ENCODE results near the gene VIPR2.
"Not testable (repeated sequence)": the region's sequence is repeated elsewhere in the genome, so short reads cannot be mapped to it uniquely, and the experiment has no call there.

VIPR2 gene

DNA sequence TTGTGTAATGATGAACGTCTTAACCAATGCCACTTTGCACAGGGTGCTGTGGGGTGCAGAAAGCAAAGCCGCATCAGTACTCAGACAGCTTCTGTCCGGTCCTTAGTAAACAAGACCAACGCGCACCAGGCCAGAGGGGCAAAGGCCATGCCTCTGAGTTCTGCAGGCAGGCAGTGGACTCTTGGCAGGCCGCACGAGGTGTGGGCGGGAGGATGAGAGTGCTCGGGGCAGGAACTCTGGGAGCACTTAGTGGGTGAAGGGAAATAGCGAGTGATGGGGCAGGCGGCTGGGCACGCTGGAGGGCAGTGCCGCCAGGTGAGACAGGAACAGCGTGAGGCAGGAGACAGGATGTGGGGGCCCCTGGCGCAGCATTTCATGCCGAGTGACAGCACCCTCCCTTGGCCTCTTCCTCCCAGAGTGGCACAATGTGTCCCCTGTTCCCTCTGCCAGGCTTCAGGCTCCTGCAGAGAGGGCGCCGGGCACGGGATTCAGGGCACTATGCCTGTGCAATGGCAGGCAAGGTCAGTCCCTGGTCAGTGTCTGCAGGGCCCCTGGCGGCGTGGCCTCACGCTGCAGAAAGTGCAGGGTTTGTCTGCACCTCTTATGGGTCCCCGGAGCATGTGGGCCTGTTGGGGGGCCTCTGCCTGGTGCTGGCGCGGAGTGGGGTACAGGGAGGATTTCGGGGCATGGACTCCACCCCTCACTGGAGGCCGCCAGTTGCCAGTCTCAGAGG lies 60.4 kb downstream of the VIPR2 start:
- no peak for DNase-seq

DNA sequence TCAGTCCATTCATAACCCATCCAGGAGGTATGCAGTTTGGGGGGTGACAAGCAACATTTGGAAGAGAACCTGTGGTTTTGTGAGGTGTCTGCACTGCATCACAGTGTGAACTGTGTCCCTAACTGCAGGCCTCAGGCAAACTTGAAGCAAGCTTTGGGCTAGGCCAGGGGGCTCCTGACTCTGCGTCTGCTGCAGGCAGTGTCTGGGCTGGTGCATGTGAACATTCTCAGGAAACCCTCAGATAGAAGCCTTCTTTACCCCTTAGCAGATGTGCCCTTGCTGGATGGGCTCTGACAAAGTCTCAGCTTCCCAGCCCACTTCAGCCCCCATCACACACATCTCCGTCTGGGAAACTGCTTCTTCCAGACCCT lies 61.0 kb downstream of the VIPR2 start:
- DNase-seq = no peak

DNA sequence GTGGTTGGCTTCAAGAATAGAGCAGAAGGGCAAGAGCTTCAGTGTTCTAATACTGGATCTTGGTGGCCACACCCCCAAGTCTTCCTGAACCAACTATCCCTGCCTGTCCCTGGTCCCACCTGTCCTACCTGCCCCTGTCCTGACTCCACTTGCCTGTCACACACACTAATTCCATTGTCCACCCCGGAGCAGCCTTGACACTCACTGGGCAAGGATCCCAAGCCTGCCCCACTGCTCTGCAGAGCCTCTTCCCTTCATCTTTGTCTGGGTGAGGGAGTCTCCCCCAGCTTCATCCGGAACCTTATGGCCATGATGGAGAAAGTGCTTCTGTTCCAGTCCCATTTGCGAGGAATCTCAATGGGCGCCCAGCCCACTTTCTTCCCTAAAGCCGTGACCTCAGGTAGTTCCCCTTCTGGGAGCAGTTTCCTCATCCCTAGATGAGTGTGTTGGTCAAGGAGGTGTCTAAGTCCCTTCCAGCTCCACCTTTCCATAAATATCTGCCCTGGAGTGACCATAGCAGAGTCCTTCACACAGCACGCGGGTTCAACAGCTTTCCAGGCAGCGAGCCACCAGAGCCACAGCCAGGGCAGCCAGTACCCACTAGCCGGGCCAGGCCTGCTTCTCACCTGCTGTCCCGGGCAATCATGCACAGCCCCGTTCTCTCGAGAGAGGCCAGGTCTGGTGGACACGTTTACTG lies 61.5 kb downstream of the VIPR2 start:
- no peak for DNase-seq

DNA sequence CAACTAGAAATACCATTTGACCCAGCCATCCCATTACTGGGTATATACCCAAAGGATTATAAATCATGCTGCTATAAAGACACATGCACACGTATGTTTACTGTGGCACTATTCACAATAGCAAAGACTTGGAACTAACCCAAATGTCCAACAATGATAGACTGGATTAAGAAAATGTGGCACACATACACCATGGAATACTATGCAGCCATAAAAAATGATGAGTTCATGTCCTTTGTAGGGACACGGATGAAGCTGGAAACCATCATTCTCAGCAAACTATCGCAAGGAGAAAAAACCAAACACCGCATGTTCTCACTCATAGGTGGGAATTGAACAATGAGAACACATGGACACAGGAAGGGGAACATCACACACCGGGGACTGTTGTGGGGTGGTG lies 62.6 kb downstream of the VIPR2 start:
- DNase-seq = not testable (repeated sequence)

DNA sequence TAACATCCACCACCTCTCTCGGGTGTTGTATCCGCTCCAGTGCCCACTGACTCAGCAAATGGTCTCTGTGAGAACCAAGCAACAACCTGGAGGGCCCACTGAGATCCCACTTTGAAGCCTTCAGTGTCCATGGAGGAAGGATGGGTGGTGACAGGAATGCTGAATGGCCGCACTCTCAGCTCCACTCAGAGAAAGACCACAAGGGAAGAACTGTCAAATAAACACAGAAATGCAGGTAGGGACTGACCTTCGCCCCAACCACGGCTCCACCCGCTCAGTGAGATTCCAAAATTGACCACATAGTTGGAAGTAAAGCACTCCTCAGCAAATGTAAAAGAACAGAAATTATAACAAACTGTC lies 65.8 kb downstream of the VIPR2 start:
- no peak for DNase-seq

DNA sequence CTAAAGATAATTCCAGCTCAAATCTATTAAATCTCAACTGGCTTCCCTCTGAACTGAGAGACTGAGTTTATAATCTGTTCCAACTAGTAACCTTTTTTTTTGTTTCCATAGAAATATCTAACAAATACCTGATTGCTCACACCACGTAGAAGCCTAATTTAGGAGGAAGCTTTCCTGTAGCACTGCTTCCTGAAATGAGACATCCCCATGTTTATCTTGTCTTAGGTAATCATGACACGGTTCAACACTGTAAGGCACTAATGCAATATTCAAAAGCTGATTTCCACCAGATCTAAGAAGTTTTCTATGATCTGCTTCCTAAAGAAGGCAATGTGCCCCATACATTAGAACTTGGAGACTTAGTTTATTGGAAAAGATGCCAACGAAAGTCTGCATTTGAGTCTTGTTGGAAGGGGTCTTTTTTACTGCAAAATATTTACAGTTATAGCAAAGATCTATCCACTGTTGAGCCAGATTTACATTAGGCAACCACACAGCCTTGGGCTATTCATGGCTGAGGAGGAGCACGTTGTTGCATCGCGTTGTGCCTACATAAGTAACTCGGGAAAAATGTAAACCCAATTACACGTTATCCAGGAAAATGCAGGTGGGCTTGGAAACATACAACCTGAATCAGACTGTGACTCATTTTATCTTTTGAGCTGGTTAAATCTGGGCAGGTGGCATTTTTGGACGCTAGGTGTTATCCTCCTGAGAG lies 66.3 kb downstream of the VIPR2 start:
- DNase-seq = no peak

DNA sequence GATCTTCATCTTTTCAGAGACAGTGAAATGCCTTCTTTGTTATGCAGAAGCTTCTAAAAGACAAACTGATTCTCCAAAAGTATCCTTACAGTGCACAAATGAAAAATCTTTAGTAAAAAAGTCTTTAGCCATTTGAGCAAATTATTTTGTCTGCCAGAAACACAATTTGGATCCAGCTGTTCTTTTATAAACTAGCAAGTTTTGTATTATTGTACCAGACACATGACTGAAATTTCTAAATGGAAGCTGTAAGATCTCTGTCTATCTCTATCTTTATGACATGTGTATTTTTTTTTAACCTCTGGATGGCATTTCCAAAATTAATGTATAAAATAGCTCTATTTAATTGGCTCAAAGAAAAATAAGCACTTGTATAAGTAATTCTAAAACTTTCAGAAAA lies 68.3 kb downstream of the VIPR2 start:
- DNase-seq = no peak

DNA sequence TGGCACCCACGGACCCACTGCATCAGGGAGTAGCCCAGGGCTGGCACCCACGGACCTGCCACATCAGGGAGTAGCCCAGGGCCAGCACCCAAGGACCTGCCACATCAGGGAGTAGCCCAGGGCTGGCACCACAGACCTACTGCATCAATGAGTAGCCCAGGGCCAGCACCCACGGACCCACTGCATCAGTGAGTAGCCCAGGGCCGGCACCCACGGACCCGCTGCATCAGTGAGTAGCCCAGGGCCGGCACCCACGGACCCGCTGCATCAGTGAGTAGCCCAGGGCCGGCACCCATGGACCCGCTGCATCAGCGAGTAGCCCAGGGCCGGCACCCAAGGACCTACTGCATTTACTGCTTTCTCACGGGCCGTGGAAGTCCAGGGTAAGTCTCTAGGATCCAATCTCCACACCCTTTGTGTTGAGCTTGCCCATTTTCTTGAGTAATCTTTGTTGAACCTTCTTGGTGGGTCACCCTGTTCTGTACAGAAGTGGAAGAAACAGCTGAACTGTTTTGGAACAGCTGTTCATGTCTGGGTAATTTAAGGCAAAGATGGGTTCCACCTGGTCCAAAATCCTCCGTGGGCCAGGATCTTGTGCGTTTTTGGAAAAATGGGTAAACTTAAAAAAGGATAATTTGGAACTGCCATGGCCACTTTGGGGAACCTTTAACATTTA lies 69.0 kb downstream of the VIPR2 start:
- no peak for DNase-seq

DNA sequence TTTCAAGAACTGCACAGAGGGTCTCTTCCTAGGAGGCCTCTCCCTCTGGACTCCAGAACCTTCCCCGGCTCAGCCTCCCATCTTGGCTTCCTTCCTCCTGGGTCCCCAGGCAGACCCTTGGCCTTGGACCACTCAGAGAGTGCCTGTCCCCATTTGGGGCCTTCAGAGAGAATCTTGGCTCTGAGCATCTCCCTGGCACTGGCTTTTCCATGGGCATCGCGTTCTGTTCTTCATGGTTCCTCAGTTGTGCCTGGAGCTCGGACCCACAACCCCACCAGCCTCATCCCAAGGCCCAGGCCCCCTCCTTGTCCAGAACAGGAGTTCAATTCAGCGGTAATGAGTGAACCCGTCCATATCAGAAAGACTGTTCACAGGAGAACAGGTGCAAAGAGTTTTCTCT lies 73.4 kb downstream of the VIPR2 start:
- DNase-seq = no peak

DNA sequence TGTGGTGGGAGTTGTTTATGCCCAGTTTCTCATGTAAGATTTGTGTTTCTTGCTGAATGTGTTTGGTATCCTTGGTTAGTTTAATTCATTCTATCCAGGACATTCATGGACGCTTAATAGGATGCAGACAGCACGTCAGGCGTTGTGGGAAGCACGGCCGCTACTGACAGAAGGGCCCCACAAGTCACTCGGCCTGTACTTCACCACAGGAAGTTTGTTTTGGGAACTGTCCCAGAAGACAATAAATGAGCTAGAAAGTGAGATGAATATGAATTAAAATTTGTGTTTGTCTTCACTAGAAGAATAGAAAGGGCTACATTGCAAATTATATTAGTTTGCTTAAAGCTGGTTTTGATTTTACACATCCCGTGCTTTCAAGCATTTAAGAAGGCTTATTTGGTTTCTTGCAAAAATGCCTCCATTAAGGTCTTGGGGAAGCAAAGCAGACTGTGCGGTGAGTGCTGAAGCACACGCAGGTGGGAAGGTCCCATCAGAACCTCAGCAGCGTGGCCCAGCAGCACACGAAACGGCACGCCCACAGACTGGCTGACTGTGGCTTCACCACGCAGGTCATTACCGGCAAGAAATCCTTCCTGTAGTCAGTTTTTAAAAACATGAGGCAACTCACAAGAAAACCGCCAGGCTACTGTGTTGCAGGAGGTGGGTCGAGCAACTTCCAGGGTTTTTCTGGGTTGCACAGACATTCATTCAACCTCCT lies 74.1 kb downstream of the VIPR2 start:
- no peak for DNase-seq

DNA sequence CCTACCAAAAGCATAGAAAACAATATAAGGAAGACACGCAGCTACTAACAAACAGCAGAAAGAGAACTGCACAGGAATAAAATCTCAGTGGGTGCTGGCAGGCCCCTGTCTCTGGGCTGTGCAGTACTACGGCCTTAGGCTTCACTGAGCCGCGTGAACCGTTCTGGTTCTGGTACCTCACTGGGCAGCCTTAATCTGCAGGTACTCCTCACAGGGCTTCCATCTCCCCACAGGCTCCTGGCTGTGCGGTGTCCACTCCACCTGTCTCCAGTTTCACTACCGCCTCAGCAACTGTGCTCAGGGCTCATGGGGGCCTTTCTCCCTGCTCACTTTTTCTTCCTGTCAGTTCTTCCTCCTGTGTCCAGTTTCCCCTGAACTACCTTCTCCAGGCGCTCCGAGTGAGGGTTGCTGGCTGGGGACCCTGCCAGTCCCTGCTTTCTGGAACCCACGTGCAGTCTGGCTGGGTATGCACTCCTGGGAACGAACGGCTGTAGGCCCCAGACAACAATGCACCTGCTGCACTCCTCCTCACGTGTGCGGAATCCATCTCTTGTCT lies 75.7 kb downstream of the VIPR2 start:
- no peak for DNase-seq

DNA sequence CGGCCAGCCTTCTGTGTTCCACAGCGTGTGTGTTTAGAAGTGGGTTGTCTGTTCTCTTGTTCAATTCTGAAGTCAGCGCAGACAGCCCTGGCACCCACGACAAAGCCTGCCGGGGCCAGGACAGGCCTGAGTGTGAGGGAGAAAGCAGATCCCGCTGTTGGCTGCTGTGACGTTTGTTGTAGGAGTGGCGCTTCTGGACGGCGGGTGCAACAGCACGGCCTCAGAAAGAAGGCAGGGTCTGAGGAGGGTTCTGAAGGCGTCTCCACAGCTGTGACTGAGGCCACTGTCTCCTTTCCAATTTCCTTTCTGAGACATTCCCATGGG lies 76.2 kb downstream of the VIPR2 start:
- DNase-seq = no peak

DNA sequence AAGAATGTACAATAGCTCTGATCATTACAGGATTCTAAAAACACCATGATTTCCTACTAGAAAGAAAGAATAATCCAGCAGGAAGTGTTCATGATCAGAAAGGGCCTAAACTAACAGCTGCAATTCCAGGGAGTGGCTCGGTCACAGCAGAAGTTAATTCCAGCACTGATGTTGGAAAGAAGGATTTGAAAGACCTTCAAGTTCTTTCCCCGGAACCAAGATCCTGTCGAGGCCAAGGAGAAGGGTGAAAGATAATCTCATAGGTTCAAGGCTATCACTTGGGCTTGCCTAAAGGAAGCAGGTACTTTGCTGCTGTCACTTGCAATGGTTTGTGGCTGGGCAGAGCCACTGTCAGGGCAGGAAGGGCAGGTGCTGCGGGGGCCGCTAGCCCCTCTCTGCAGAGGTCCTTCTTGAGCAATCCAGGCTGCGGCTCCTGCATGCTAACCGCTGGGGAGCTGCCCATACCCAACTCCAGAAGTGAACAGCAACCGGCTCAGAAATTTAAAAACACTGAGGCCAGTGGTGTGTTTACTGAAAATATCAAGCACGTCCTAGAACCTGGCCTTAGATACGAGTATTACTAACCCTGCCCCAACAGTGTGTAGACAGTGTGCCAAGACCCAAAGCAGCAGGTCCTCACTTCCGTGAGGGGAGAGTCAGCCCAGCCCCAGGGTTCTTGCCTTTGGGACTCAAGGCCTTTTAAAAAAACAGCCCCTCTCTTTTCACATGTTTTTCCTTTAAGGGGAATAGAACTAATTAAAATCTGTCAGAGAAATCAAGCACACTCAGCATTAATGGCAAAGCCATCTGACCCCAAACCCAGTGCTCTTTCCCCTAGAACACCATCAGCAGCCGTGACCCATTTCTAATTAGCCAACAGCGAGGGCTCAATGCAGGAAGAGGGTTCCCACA lies 76.8 kb downstream of the VIPR2 start:
- DNase-seq = no peak

DNA sequence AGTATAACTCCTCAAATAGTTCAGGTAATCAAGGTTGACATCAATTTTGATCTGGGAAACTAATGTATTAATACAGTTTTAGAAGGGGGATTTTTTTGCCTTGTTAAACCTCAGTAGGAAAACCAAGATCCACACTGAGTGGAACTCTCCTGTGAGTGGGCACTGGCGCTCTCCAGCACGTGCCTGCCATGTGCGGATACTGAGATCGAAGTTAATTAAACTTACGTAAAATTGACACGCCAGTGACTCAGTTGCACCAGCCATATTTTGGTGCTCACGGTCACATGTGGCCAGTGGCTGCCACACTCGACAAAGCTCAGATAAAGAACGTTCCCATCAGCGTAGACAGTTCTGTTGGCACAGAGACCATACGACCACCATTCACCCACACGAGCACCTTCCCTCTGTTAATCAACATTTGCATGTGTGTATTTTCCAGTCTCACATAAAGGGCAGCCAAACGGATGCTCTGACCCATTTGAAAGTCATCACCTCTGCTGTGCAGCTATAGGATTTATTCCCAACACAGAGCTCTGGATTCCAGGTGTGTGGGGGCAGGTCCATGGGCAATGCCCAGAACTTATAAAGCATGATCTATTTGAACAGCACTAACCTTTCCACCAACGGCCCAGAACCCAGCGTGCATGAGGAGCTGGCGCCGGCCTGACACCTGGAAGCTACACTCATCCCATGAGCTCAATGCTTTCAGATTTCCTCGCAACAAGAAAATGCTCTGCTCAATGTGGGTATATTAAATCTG lies 77.7 kb downstream of the VIPR2 start:
- DNase-seq = no peak

DNA sequence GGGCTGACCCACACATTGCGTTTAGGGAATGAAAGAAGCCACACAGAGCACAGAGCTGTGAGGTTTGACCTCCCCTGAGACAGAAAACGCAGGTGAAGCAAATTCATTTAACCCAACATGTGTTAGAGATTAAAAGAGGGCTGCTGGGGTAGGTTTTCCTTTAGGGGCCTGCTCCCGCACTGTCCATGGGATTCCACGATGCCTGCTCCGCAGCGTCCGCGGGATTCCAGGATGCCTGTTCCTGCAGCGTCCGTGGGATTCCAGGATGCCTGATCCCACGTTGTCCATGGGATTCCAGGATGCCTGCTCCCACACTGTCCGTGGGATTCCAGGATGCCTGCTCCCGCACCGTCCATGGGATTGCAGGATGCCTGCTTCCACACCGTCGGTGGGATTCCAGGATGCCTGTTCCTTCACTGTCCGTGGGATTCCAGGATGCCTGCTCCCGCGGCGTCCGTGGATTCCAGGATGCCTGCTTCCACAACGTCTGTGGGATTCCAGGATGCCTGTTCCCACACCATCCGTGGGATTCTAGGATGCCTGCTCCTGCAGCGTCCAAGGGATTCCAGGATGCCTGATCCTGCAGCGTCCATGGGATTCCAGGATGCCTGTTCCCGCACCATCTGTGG lies 78.7 kb downstream of the VIPR2 start:
- DNase-seq = no peak

DNA sequence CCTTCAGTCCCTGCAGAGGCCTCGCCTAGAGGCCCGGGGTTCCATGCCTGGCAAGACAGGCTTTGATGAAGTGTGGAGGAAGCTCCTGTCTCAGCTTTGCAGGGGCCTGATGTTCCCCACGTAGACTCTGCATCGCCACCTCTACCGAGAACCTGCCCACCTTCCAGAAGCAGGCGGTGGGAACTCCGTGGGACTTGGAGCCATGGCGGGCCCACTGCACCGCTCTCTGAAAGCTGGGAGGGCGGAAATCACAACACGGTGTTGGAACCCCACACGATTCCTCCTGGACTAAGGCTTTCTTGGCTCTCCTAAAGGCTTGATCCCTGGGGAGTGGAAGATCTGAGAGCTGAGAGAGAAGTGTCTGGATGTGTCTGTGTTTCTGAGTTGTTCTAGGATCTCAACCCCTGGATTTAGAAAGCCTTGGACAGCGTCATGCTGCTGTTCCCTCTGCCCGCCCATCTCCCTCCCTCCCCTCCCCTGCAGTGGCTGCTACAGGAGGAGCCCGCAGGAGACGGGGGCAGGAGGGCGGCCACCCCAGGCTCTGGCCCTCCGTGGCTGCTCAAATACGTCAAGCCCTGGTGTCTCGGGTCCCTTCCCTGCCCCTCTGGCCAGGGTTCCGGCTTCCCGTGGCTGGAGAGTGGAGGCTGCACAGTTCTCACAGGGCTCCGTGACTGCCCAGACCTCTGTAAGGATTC lies 79.7 kb downstream of the VIPR2 start:
- no peak for DNase-seq

DNA sequence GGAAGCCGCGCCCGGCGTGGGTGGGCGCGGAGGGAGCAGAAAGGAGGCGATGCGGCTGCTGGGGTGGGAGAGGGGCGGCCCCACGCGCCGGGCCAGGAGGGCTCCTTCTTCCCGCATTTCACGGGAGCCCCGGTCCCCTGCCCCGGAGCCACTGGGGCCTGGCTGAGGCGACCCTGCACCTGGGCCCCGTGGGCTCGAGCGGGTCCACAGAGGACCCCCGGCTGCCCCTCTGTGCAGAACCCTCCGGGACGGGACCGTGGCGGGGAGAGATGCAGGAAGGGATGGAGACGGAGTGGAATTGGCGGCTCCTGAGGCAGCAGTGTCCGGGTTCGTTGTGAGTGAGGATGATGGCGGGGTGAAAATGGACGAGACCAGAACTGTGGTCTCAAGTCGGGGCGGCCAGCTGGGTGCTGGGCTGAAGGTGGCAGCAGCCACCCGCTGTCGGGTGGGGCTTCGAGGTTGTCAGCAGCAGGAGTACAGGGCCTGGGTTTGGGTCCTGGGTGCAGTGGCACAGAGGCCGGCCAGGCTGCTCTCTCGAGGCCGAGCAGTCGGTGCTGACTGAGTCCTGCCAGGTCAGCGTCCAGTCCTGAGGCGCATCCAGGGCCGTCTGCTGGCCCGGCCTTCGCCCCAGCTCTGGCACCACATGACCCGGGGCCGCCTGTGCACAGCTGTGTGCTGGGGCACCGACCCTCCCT lies 80.4 kb downstream of the VIPR2 start:
- no peak for DNase-seq

DNA sequence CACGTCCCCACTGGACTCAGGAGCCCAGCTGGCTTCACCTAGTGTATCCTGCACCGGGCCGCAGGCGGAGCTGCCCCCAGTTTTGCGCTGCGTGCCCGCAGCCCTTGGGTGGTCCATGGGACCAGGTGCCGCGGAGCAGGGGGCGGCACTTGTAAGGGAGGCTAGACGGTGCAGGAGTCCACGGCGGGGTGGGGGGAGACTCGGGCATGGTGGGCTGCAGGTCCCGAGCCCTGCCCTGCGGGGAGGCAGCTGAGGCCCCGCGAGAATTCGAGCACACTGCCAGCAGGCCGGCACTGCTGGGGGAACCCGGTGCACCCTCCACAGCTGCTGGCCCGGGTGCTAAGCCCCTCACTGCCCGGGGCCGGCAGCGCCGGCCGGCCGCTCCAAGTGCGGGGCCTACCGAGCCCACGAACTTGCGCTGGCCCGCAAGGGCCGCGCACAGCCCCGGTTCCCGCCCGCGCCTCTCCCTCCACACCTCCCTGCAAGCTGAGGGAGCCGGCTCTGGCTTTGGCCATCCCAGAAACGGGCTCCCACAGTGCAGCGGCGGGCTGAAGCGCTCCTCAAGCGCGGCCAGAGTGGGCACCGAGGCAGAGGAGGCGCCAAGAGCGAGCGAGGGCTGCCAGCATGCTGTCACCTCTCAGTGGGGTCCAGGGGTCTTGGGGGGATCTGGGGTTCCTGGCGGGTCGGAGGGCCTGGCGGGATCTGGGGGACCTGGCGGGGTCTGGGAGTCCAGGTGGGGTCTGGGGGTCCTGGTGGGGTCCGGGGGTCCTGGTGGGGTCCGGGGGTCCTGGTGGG lies 81.4 kb downstream of the VIPR2 start:
- no peak for DNase-seq

Data from NCI-H1048 (cell line).